Measurements from ENCODE around the gene KLC3.
"Not testable (repeated sequence)": the region's sequence is repeated elsewhere in the genome, so short reads cannot be mapped to it uniquely, and the experiment has no call there.

The KLC3 gene

GRCh38 chr19:45320997-45321775 lies 19.4 kb upstream of the KLC3 start:
- no peak for DNase-seq

- DNase-seq, result no peak
Measured at GRCh38 chr19:45321848-45322247, 18.7 kb upstream of the KLC3 start.

GRCh38 chr19:45322311-45322710 lies 18.2 kb upstream of the KLC3 start:
- DNase-seq, result no peak

GRCh38 chr19:45322744-45323281 lies 17.7 kb upstream of the KLC3 start, which contains the start of gene CKM:
TSS of gene CKM (minus strand) at chr19:45322875. CDS start at chr19:45319713, 3,162 bp downstream.
- no peak for DNase-seq

GRCh38 chr19:45323671-45324081 lies 16.9 kb upstream of the KLC3 start:
- DNase-seq, result no peak

- DNase-seq, result no peak
Measured at GRCh38 chr19:45324349-45324907, 16.1 kb upstream of the KLC3 start.

GRCh38 chr19:45327404-45328143 lies 13.0 kb upstream of the KLC3 start:
- DNase-seq, result no peak

- DNase-seq, result no peak
Measured at GRCh38 chr19:45331411-45331810, 9.1 kb upstream of the KLC3 start.

- no peak for DNase-seq
Measured at GRCh38 chr19:45333609-45334303, 6.8 kb upstream of the KLC3 start.

GRCh38 chr19:45334881-45335280 lies 5.7 kb upstream of the KLC3 start:
- not testable (repeated sequence) for DNase-seq

GRCh38 chr19:45336696-45337251 lies 3.8 kb upstream of the KLC3 start:
- DNase-seq, result no peak

- DNase-seq, result no peak
Measured at GRCh38 chr19:45339629-45340028, 921 bp upstream of the KLC3 start.

- peak in 1 of 5 experiments; percentile 31 for DNase-seq
Measured at GRCh38 chr19:45340899-45341453, 426 bp downstream of the KLC3 start.

- no peak for DNase-seq
Measured at GRCh38 chr19:45342911-45343310, 2.4 kb downstream of the KLC3 start.

- no peak for DNase-seq
Measured at GRCh38 chr19:45344621-45345505, 4.3 kb downstream of the KLC3 start.

GRCh38 chr19:45345506-45345860 lies 4.9 kb downstream of the KLC3 start:
- DNase-seq, result no peak

- no peak for DNase-seq
Measured at GRCh38 chr19:45346449-45346848, 5.9 kb downstream of the KLC3 start.

- no peak for DNase-seq
Measured at GRCh38 chr19:45347570-45348366, 7.2 kb downstream of the KLC3 start.

- DNase-seq, result no peak
Measured at GRCh38 chr19:45348367-45349125, 8.0 kb downstream of the KLC3 start.

- no peak for DNase-seq
Measured at GRCh38 chr19:45349126-45349415, 8.5 kb downstream of the KLC3 start.
